ENCODE data around the gene LPAR6. TPM values are rescaled to one million over a fixed set of nuclear protein-coding genes. Genes with fewer than 3 reads are reported as not detected.

The LPAR6 gene
- total RNA-seq, 1 experiment from 2014 or later = 16.4 TPM

DNA sequence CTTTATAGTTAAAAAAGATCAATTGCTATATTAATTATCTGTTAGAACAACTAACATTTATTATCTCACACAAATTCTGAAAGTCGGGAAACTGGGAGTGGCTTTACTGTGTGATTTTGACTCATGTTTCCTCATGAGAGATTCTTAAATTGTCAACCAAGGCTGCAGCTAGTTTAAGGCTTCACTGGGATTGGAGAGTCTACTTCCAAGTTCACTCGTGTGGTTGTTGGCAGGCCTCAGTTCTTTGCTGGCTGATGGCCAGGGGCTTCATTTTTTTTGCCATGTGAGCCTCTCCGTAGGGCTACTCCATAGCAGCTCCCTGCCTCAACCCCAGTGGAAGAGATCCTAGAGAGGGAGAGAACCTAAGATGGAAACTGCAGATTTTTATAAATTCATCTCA, 24.5 kb upstream of the LPAR6 start:
- CTCF ChIA-PET = no interaction called here
- H3K4me3 Mint-ChIP-seq (ENCODE audit: low read depth, unreplicated experiment) = no peak overlapping the region
- no peaks in the 10 kb centered on the region for H3K9me3 Mint-ChIP-seq (ENCODE audit: low read depth, unreplicated experiment)
- peak; percentile 9 for DNase-seq
- no peaks in the 10 kb centered on the region for H3K27me3 Mint-ChIP-seq (ENCODE audit: unreplicated experiment)
- H3K36me3 Mint-ChIP-seq (ENCODE audit: insufficient read depth, unreplicated experiment) = no peaks in the 10 kb centered on the region
- TF ChIP-seq, protein P1, sequence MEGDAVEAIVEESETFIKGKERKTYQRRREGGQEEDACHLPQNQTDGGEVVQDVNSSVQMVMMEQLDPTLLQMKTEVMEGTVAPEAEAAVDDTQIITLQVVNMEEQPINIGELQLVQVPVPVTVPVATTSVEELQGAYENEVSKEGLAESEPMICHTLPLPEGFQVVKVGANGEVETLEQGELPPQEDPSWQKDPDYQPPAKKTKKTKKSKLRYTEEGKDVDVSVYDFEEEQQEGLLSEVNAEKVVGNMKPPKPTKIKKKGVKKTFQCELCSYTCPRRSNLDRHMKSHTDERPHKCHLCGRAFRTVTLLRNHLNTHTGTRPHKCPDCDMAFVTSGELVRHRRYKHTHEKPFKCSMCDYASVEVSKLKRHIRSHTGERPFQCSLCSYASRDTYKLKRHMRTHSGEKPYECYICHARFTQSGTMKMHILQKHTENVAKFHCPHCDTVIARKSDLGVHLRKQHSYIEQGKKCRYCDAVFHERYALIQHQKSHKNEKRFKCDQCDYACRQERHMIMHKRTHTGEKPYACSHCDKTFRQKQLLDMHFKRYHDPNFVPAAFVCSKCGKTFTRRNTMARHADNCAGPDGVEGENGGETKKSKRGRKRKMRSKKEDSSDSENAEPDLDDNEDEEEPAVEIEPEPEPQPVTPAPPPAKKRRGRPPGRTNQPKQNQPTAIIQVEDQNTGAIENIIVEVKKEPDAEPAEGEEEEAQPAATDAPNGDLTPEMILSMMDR (IDR thresholded peaks at IDR 0.05; ENCODE audit: unreplicated experiment) = no peak
- intact Hi-C loops (cut with micrococcal nuclease; ENCODE audit: unreplicated experiment) = no loop called here
- no peak overlapping the region for H3K27ac Mint-ChIP-seq (ENCODE audit: unreplicated experiment)
- H3K4me1 Mint-ChIP-seq (ENCODE audit: low read depth, unreplicated experiment) = peaks cover 28% of the 10 kb centered on the region
- BruUV-seq (replicated peaks) = no TSS peak

- Mint-ChIP-seq H3K4me3 (ENCODE audit: low read depth, unreplicated experiment) (no peak overlapping the region), H3K36me3 (ENCODE audit: insufficient read depth, unreplicated experiment) (no peaks in the 10 kb centered on the region), H3K27me3 (ENCODE audit: unreplicated experiment) (no peaks in the 10 kb centered on the region), H3K27ac (ENCODE audit: unreplicated experiment) (no peak overlapping the region), H3K9me3 (ENCODE audit: low read depth, unreplicated experiment) (no peaks in the 10 kb centered on the region), H3K4me1 (ENCODE audit: low read depth, unreplicated experiment) (peaks cover 28% of the 10 kb centered on the region)
- no TSS peak for BruUV-seq (replicated peaks)
- CTCF ChIA-PET = no interaction called here
- intact Hi-C loops (cut with micrococcal nuclease; ENCODE audit: unreplicated experiment) = no loop called here
- no peak for DNase-seq
- TF ChIP-seq, protein P1 (IDR thresholded peaks at IDR 0.05; ENCODE audit: unreplicated experiment) = no peak
Observed at GRCh38 chr13:48436661-48437288, 23.9 kb upstream of the LPAR6 start.

DNA sequence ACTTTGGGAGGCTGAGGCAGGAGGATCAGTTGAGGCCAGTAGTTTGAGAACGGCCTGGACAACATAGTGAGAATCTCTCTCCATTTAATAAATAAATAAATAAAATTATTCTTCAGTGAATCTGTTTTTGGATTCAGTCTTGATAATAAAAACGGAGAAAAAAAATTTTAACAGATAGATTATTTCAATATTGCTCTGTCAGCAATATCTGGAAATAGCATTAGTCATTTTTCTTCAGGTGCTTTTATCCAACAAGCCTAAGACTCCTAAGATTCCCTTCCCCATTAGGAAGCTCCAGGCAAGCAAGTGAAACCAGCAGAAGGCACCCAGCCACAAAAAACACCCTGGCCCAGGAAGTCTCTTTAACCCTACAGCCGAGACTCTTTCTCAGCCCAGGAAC, 21.3 kb upstream of the LPAR6 start:
- CTCF ChIA-PET = no interaction called here
- H3K36me3 Mint-ChIP-seq (ENCODE audit: insufficient read depth, unreplicated experiment) = no peaks in the 10 kb centered on the region
- intact Hi-C loops (cut with micrococcal nuclease; ENCODE audit: unreplicated experiment) = no loop called here

DNA sequence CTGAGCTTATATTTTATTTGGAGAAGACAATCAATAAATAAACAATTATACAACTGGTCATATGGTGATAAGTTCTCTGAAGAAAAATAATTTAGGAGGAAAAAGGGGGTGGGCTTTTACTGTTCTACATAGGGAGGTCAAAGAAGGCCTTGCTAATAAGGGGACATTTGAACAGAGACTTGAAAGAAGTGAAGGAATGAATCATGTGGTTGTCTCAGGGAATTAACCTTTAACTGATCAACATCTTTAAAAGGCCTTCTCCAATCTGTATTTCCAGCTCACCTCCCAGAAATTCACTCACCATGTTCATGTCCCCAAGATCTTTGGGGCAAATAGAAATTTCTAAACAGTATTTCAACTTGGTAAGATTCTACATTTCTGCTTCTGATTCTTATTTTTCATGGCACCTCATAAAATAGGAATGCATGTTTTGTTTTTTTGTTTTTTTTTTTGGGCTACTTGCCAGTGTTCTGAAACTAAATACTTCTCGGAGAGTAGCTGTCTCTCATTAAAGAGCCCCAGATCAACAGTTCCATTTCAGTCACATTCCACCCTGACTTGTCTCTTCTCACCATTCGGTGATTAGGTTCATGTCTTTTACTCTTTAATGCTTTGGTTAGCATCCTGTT, 19.2 kb upstream of the LPAR6 start:
- Mint-ChIP-seq H3K4me3 (ENCODE audit: low read depth, unreplicated experiment) (no peak overlapping the region), H3K36me3 (ENCODE audit: insufficient read depth, unreplicated experiment) (no peaks in the 10 kb centered on the region), H3K27ac (ENCODE audit: unreplicated experiment) (peak overlapping the region; percentile 30), H3K27me3 (ENCODE audit: unreplicated experiment) (no peaks in the 10 kb centered on the region), H3K9me3 (ENCODE audit: low read depth, unreplicated experiment) (no peaks in the 10 kb centered on the region), H3K4me1 (ENCODE audit: low read depth, unreplicated experiment) (peaks cover 13% of the 10 kb centered on the region)
- CTCF ChIA-PET = no interaction called here
- BruUV-seq (replicated peaks) = no TSS peak
- TF ChIP-seq, protein P1 (IDR thresholded peaks at IDR 0.05; ENCODE audit: unreplicated experiment) = no peak
- intact Hi-C loops (cut with micrococcal nuclease; ENCODE audit: unreplicated experiment) = no loop called here
- no peak for DNase-seq

More for the DNA sequence above, 21.3 kb upstream of the LPAR6 start:
- no peaks in the 10 kb centered on the region for H3K9me3 Mint-ChIP-seq (ENCODE audit: low read depth, unreplicated experiment)
- no peak overlapping the region for H3K4me3 Mint-ChIP-seq (ENCODE audit: low read depth, unreplicated experiment)
- BruUV-seq (replicated peaks) = no TSS peak
- no peaks in the 10 kb centered on the region for H3K27me3 Mint-ChIP-seq (ENCODE audit: unreplicated experiment)
- H3K27ac Mint-ChIP-seq (ENCODE audit: unreplicated experiment) = no peak overlapping the region
- TF ChIP-seq, protein P1 (IDR thresholded peaks at IDR 0.05; ENCODE audit: unreplicated experiment) = no peak
- DNase-seq = no peak
- H3K4me1 Mint-ChIP-seq (ENCODE audit: low read depth, unreplicated experiment) = peaks cover 28% of the 10 kb centered on the region

Data from Calu3 (cell line).